ENCODE data around the gene RNF157. TPM values are rescaled to one million over a fixed set of nuclear protein-coding genes. Genes with fewer than 3 reads are reported as not detected.

The RNF157 gene
- total RNA-seq, 1 donor from 2014 or later = 3.1 TPM

DNA sequence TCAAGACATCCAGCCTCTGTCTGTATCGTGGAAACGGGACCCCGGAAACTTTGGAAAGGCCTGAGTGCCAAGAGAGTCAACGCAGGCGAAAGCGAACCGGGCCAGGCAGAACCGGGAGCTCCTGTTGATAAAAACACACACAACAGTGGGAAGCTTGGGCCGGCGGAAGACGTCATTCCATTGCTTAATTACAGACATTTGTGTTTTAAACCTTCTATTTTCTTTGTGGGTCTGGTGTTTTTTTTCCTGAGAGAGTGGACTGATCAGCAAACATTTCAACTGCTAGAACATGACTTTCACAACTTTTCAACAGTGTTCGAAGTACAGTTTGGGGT is 878 bp upstream of the RNF157 start:
- TF ChIP-seq, protein P1, sequence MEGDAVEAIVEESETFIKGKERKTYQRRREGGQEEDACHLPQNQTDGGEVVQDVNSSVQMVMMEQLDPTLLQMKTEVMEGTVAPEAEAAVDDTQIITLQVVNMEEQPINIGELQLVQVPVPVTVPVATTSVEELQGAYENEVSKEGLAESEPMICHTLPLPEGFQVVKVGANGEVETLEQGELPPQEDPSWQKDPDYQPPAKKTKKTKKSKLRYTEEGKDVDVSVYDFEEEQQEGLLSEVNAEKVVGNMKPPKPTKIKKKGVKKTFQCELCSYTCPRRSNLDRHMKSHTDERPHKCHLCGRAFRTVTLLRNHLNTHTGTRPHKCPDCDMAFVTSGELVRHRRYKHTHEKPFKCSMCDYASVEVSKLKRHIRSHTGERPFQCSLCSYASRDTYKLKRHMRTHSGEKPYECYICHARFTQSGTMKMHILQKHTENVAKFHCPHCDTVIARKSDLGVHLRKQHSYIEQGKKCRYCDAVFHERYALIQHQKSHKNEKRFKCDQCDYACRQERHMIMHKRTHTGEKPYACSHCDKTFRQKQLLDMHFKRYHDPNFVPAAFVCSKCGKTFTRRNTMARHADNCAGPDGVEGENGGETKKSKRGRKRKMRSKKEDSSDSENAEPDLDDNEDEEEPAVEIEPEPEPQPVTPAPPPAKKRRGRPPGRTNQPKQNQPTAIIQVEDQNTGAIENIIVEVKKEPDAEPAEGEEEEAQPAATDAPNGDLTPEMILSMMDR (IDR thresholded peaks at IDR 0.05) = no peak
- ATAC-seq (ENCODE audit: low read depth) = no peak
- peaks cover 33% of the 10 kb centered on the region for H3K27me3 Mint-ChIP-seq
- H3K9me3 Mint-ChIP-seq = no peaks in the 10 kb centered on the region
- intact Hi-C loops (cut with micrococcal nuclease) = no loop called here
- CTCF ChIA-PET = no interaction called here
- POLR2A ChIA-PET = interaction anchor here (0.7 to 8.8 kb wide), 4 partner anchors 24 to 49 kb away, joined by 3 to 135 read pairs (median 6); partner anchors contain the start of gene UBALD2
- peak overlapping the region; percentile 56 for H3K27ac Mint-ChIP-seq
- H3K4me1 Mint-ChIP-seq = peaks cover 15% of the 10 kb centered on the region
- H3K4me3 Mint-ChIP-seq = peak overlapping the region; percentile 87
- DNase-seq = no peak
- H3K36me3 Mint-ChIP-seq (ENCODE audit: low read depth) = no peaks in the 10 kb centered on the region

DNA sequence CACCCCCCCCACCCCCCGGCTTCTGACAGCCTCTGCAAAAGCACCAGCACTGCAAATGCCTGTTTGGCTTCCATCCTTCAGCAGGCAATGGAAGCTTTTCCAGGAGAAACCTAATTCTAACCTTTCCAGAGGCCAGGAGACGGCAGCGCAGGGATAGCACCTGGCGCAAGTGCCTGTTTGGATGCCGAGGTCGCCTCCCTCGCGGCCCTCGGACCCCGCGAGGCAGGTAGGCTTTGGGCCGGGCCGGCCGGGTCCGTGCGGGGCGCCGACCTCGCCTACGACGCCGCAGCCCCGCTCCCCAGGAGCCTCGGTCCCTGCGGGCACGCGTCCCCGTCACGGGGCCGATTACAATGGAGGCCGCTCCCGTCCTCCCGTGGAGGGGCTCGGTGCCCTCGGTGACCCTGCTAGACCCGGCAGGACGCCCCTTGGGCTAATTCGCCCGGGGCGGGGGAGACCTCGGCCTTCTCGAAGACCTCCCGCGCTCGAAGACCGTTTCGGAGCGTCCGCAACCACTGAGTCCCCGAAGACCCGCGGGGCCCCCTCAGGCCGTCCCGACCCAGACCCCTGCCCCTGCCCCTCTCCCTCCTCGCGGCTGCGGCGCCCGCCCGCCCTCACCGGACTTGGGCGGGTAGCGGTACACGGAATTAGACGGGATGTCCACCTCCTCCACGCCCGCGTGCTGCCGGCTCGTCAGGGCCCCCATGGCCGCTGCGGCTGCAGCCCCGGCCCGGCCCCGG is 587 bp downstream of the RNF157 start:
- H3K27ac Mint-ChIP-seq = no peak overlapping the region

DNA sequence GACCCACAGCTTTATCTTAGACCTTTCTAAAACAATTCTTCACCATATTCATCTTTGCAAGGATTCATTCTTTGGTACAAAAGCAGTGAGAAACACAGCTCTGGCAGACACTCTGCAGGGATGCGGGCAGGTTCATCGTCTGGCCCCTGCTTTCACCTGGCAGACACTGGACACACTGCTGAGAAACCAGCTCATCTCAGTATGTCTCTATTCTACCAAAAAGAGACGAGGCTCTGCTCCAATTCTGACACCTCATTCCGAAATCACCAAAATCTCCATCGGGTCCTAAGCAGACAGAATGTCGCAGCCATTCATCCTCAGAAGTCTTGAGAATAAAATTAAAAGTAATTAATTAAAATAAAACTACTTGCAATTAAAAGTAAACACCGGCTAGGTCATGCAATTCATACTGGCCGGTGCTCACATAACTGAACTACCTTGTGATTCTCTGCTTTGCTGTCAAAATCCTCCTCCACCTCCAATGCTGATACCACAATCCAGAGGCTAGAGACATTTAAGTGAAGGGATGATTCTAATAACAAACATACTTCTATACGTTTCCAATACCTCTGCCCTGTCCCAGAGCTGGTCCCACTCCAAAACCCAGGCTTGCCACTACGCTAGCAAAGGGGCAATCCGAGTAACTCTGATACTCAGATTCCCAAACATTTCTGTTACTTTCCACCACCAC is 1.3 kb downstream of the RNF157 start:
- TF ChIP-seq, protein P1 (IDR thresholded peaks at IDR 0.05) = no peak
- Mint-ChIP-seq H3K36me3 (ENCODE audit: low read depth) (no peaks in the 10 kb centered on the region), H3K27me3 (peaks cover 31% of the 10 kb centered on the region), H3K4me1 (peaks cover 14% of the 10 kb centered on the region), H3K9me3 (no peaks in the 10 kb centered on the region), H3K27ac (no peak overlapping the region), H3K4me3 (peak overlapping the region; percentile 67)
- CTCF ChIA-PET = interaction anchor here (0.6 to 2.2 kb wide), 2 partner anchors 40 to 57 kb away, joined by 3 to 8 read pairs; no protein-coding TSS in a partner anchor
- ATAC-seq (ENCODE audit: low read depth) (no peak), DNase-seq (no peak)
- intact Hi-C loops (cut with micrococcal nuclease) = loop anchor here (5.0 kb wide), 2 partner anchors 33 to 42 kb away; no protein-coding TSS in a partner anchor
- POLR2A ChIA-PET = interaction anchor here (0.7 to 2.3 kb wide), 7 partner anchors 24 to 136 kb away, joined by 3 to 9 read pairs (median 5); partner anchors contain the start of genes EXOC7 and UBALD2

More for the DNA sequence above, 587 bp downstream of the RNF157 start:
- Mint-ChIP-seq H3K4me3 (peak overlapping the region; percentile 67), H3K36me3 (ENCODE audit: low read depth) (no peaks in the 10 kb centered on the region), H3K9me3 (no peaks in the 10 kb centered on the region), H3K27me3 (peaks cover 33% of the 10 kb centered on the region), H3K4me1 (peaks cover 13% of the 10 kb centered on the region)
- ChIA-PET POLR2A (interaction anchor here (0.6 to 8.8 kb wide), 5 partner anchors 19 to 32 kb away, joined by 4 to 135 read pairs (median 5); partner anchors contain the start of gene UBALD2), CTCF (no interaction called here)
- ATAC-seq (ENCODE audit: low read depth) (no peak), DNase-seq (peak; percentile 34)
- intact Hi-C loops (cut with micrococcal nuclease) = loop anchor here (5.0 kb wide), 2 partner anchors 33 to 42 kb away; no protein-coding TSS in a partner anchor
- TF ChIP-seq, protein P1 (IDR thresholded peaks at IDR 0.05) = no peak

DNA sequence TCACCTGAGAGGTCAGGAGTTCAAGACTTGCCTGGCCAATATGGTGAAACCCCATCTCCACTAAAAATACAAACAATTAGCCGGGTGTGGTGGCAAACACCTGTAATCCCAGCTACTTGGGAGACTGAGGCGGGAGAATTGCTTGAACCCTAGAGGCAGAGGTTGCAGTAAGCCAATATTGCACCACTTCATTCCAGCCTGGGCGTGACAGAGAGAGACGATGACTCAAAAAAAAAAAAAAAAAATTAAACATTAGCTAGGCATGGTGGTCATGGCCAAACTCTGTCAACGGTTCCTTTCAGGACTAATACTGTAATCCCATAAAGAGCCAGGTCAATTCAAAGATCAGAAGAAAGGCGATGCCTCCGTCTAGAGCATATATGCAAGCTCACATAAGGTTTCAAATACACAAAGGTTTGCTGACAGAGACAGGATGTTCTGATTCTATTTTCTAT is 2.4 kb downstream of the RNF157 start:
- Mint-ChIP-seq H3K4me1 (peaks cover 14% of the 10 kb centered on the region), H3K9me3 (no peaks in the 10 kb centered on the region), H3K36me3 (ENCODE audit: low read depth) (no peaks in the 10 kb centered on the region), H3K4me3 (no peak overlapping the region), H3K27me3 (peaks cover 20% of the 10 kb centered on the region), H3K27ac (no peak overlapping the region)
- CTCF ChIA-PET = interaction anchor here (0.8 to 2.2 kb wide), 2 partner anchors 9 to 42 kb away, joined by 3 to 8 read pairs; no protein-coding TSS in a partner anchor
- DNase-seq (no peak), ATAC-seq (ENCODE audit: low read depth) (no peak)
- intact Hi-C loops (cut with micrococcal nuclease) = loop anchor here (5.0 kb wide), 2 partner anchors 34 to 41 kb away; no protein-coding TSS in a partner anchor
- POLR2A ChIA-PET = interaction anchor here (0.7 to 2.3 kb wide), 6 partner anchors 25 to 135 kb away, joined by 3 to 9 read pairs (median 6); partner anchors contain the start of genes EXOC7 and UBALD2
- TF ChIP-seq, protein P1 (IDR thresholded peaks at IDR 0.05) = no peak

All from activated B cell treated with CpG ODN at 0.5 μM for 24 hours (primary cell).